ENCODE data around the gene TFR2. TPM values are rescaled to one million over a fixed set of nuclear protein-coding genes. Genes with fewer than 3 reads are reported as not detected.

Gene TFR2
- total RNA-seq, 1 experiment from 2014 or later, result not detected

- intact Hi-C loops (cut with micrococcal nuclease), result no loop called here
- H2AFZ ChIP-seq (ENCODE audit: low read length), result no peak overlapping the region
- TF ChIP-seq EZH2phosphoT487 (IDR thresholded peaks at IDR 0.05; ENCODE audit: borderline replicate concordance, low read length) (no peak), EZH2 (IDR thresholded peaks at IDR 0.05; ENCODE audit: low read length, unreplicated experiment) (no peak), CTCF (conservative IDR thresholded peaks at IDR 0.05; ENCODE audit: low read depth, low read length) (no peak)
- no peaks in the 10 kb centered on the region for H3F3A ChIP-seq (ENCODE audit: low read length, unreplicated experiment)
- no TSS peak for BruUV-seq (replicated peaks)
- no peak overlapping the region for H3K4me3 ChIP-seq (ENCODE audit: low read length)
- no peaks in the 10 kb centered on the region for H4K20me1 ChIP-seq (ENCODE audit: low read length)
- H3K9ac ChIP-seq (ENCODE audit: low read length), result no peak overlapping the region
- no peak overlapping the region for H3K4me2 ChIP-seq (ENCODE audit: low read length)
- H3K9me2 ChIP-seq (replicated peaks; ENCODE audit: low read length), result no peaks in the 10 kb centered on the region
- CTCF ChIA-PET, result no interaction called here
- H3K4me1 ChIP-seq (ENCODE audit: insufficient read depth, low read length), result peaks cover 24% of the 10 kb centered on the region
- no peaks in the 10 kb centered on the region for H3K79me2 ChIP-seq (ENCODE audit: low read length)
- H3K9me3 ChIP-seq (ENCODE audit: low read length), result no peaks in the 10 kb centered on the region
- POLR2A ChIA-PET (ENCODE audit: unreplicated experiment), result interaction anchor here (0.6 kb wide), 2 partner anchors 9 to 283 kb away, joined by 4 to 42 read pairs; partner anchors contain the start of gene UFSP1
- no peaks in the 10 kb centered on the region for H3K36me3 ChIP-seq (ENCODE audit: low read depth, low read length)
- ATAC-seq, result no peak
- no peak for DNase-seq
- no peak overlapping the region for H3K27ac ChIP-seq (ENCODE audit: low read length)
- no peaks in the 10 kb centered on the region for H3K27me3 ChIP-seq (ENCODE audit: low read length)
Measured at GRCh38 chr7:100606313-100606712, 35.0 kb downstream of the TFR2 start.

GRCh38 chr7:100604976-100605911, 36.1 kb downstream of the TFR2 start:
- DNase-seq (peak; percentile 35), ATAC-seq (peak; percentile 50)
- Histone ChIP-seq H3K9me2 (replicated peaks; ENCODE audit: low read length) (no peaks in the 10 kb centered on the region), H3K9ac (ENCODE audit: low read length) (peak overlapping the region; percentile 54), H3K27ac (ENCODE audit: low read length) (no peak overlapping the region), H4K20me1 (ENCODE audit: low read length) (no peaks in the 10 kb centered on the region), H3K36me3 (ENCODE audit: low read depth, low read length) (no peaks in the 10 kb centered on the region), H3K79me2 (ENCODE audit: low read length) (no peaks in the 10 kb centered on the region), H3K9me3 (ENCODE audit: low read length) (no peaks in the 10 kb centered on the region), H2AFZ (ENCODE audit: low read length) (peak overlapping the region; percentile 90), H3K27me3 (ENCODE audit: low read length) (no peaks in the 10 kb centered on the region), H3K4me1 (ENCODE audit: insufficient read depth, low read length) (peaks cover 24% of the 10 kb centered on the region), H3K4me3 (ENCODE audit: low read length) (peak overlapping the region; percentile 80), H3K4me2 (ENCODE audit: low read length) (peak overlapping the region; percentile 100), H3F3A (ENCODE audit: low read length, unreplicated experiment) (no peaks in the 10 kb centered on the region)
- intact Hi-C loops (cut with micrococcal nuclease), result loop anchor here (2.0 kb wide), 3 partner anchors 18 to 86 kb away; partner anchors contain the start of genes FBXO24, GNB2 and LRCH4
- ChIA-PET CTCF (interaction anchor here (0.6 kb wide), 1 partner anchor 16 kb away, joined by 4 read pairs; no protein-coding TSS in a partner anchor), POLR2A (ENCODE audit: unreplicated experiment) (interaction anchor here (0.6 kb wide), 1 partner anchor 284 kb away, joined by 4 read pairs; the partner anchor contains the start of gene UFSP1)
- TF ChIP-seq CTCF (conservative IDR thresholded peaks at IDR 0.05; ENCODE audit: low read depth, low read length), result no peak
- no peak for TF ChIP-seq EZH2phosphoT487 (IDR thresholded peaks at IDR 0.05; ENCODE audit: borderline replicate concordance, low read length)
- TF ChIP-seq EZH2 (IDR thresholded peaks at IDR 0.05; ENCODE audit: low read length, unreplicated experiment), result no peak
- BruUV-seq (replicated peaks), result TSS peak; percentile 47
